Osteoblast (primary cell): Measurements from ENCODE around the gene LORICRIN. TPM values are rescaled to one million over a fixed set of nuclear protein-coding genes. Genes with fewer than 3 reads are reported as not detected.

Experiments
- DNase-seq: peaks from one replicate; pipeline ENCODE4 v3.0.0; 2011; ENCODE audit warnings: low spot score, mixed read lengths; ENCODE audit not compliant: insufficient read length; ENCODE audit errors: missing footprints
- H2AFZ ChIP-seq: 2 replicates; pipeline ENCODE4 v1.6.0; 2011; ENCODE audit warnings: mild to moderate bottlenecking, low read length
- H3K27ac ChIP-seq: 2 replicates; pipeline ENCODE4 v1.5.1; 2011; ENCODE audit warnings: mild to moderate bottlenecking, low read depth, low read length, moderate library complexity
- H3K27me3 ChIP-seq: 2 replicates; pipeline ENCODE4 v1.6.0; 2012; ENCODE audit warnings: mild to moderate bottlenecking, control low read depth, inconsistent platforms, low read length, moderate library complexity; ENCODE audit not compliant: insufficient read depth
- H3K36me3 ChIP-seq: 2 replicates; pipeline ENCODE4 v1.5.1; 2011; ENCODE audit warnings: mild to moderate bottlenecking, low read length, control low read depth, moderate library complexity; ENCODE audit not compliant: insufficient read depth
- H3K4me1 ChIP-seq: 2 replicates; pipeline ENCODE4 v1.5.1; 2011; ENCODE audit warnings: mild to moderate bottlenecking, low read length, control low read depth, moderate library complexity; ENCODE audit not compliant: insufficient read depth
- H3K4me2 ChIP-seq: 2 replicates; pipeline ENCODE4 v1.6.0; 2011; ENCODE audit warnings: mild to moderate bottlenecking, low read length; ENCODE audit not compliant: insufficient read depth
- H3K4me3 ChIP-seq: fragments of 200-600 bp; sonication (generic); 3 replicates; pipeline ENCODE4 v1.5.1; 2012; ENCODE audit warnings: mild to moderate bottlenecking, low read length, inconsistent platforms; ENCODE audit not compliant: insufficient read depth
- H3K79me2 ChIP-seq: 2 replicates; pipeline ENCODE4 v1.6.0; 2012; ENCODE audit warnings: mild to moderate bottlenecking, low read length, control low read depth, inconsistent platforms; ENCODE audit not compliant: insufficient read depth
- H3K9me3 ChIP-seq: 2 replicates; pipeline ENCODE4 v1.5.1; 2011; ENCODE audit warnings: low read depth, low read length, control low read depth
- H4K20me1 ChIP-seq: 2 replicates; pipeline ENCODE4 v1.6.0; 2012; ENCODE audit warnings: mild to moderate bottlenecking, low read length, control low read depth; ENCODE audit not compliant: insufficient read depth
- CTCF ChIP-seq: IDR thresholded peaks from 2 replicates; pipeline ENCODE4 v1.5.1; 2011; ENCODE audit warnings: mild to moderate bottlenecking, low read depth, low read length, moderate library complexity; ENCODE audit errors: extremely low read depth
- total RNA-seq: library from RNA; depleted of rRNA; stranded (reverse); fragments of >200 nt; gene quantifications from 2 replicates; pipeline ENCODE4 v1.2.3, GENCODE V29; 2012

LORICRIN gene
- total RNA-seq, 1 donor, result not detected

- no peak overlapping the region for H3K27ac ChIP-seq
- TF ChIP-seq CTCF, result no peak
- no peak overlapping the region for H3K4me3 ChIP-seq
Observed at GRCh38 chr1:153242160-153242559, 17.3 kb upstream of the LORICRIN start.

GRCh38 chr1:153245466-153245865 lies 14.0 kb upstream of the LORICRIN start:
- H3K4me3 ChIP-seq, result no peak overlapping the region
- H3K4me1 ChIP-seq, result no peaks in the 10 kb centered on the region
- H3K9me3 ChIP-seq, result no peaks in the 10 kb centered on the region
- H3K27me3 ChIP-seq, result no peaks in the 10 kb centered on the region
- H3K27ac ChIP-seq, result no peak overlapping the region
- no peak overlapping the region for H3K4me2 ChIP-seq
- no peaks in the 10 kb centered on the region for H3K79me2 ChIP-seq
- H4K20me1 ChIP-seq, result no peaks in the 10 kb centered on the region
- no peak for TF ChIP-seq CTCF
- no peaks in the 10 kb centered on the region for H3K36me3 ChIP-seq
- no peak for DNase-seq
- no peak overlapping the region for H2AFZ ChIP-seq

More at GRCh38 chr1:153242160-153242559, 17.3 kb upstream of the LORICRIN start:
- no peak overlapping the region for H2AFZ ChIP-seq
- no peaks in the 10 kb centered on the region for H4K20me1 ChIP-seq
- H3K36me3 ChIP-seq, result no peaks in the 10 kb centered on the region
- no peaks in the 10 kb centered on the region for H3K27me3 ChIP-seq
- no peak overlapping the region for H3K4me2 ChIP-seq
- H3K79me2 ChIP-seq, result no peaks in the 10 kb centered on the region
- no peak for DNase-seq
- H3K9me3 ChIP-seq, result no peaks in the 10 kb centered on the region
- H3K4me1 ChIP-seq, result no peaks in the 10 kb centered on the region

GRCh38 chr1:153246018-153246417 lies 13.5 kb upstream of the LORICRIN start:
- Histone ChIP-seq H4K20me1 (no peaks in the 10 kb centered on the region), H3K79me2 (no peaks in the 10 kb centered on the region), H3K27ac (no peak overlapping the region), H3K4me2 (no peak overlapping the region), H3K4me1 (no peaks in the 10 kb centered on the region), H3K27me3 (no peaks in the 10 kb centered on the region), H3K4me3 (no peak overlapping the region), H3K36me3 (no peaks in the 10 kb centered on the region), H3K9me3 (no peaks in the 10 kb centered on the region), H2AFZ (no peak overlapping the region)
- TF ChIP-seq CTCF, result no peak
- no peak for DNase-seq

- Histone ChIP-seq H4K20me1 (no peaks in the 10 kb centered on the region), H3K4me2 (no peak overlapping the region), H3K27ac (no peak overlapping the region), H3K27me3 (no peaks in the 10 kb centered on the region), H3K79me2 (no peaks in the 10 kb centered on the region), H3K9me3 (no peaks in the 10 kb centered on the region), H3K36me3 (no peaks in the 10 kb centered on the region), H3K4me3 (no peak overlapping the region), H2AFZ (no peak overlapping the region), H3K4me1 (no peaks in the 10 kb centered on the region)
- DNase-seq, result no peak
- no peak for TF ChIP-seq CTCF
Observed at GRCh38 chr1:153246825-153247224, 12.7 kb upstream of the LORICRIN start.
